Gastroesophageal sphincter (tissue), 3 donors: ENCODE measurements around the gene CHST11.

Source experiments
- EP300 ChIP-seq: sonication (generic); formaldehyde crosslinking; IDR thresholded peaks from one replicate; pipeline ENCODE4 v1.6.1; 2017; ENCODE audit warnings: antibody characterized with exemption, mild to moderate bottlenecking
- POLR2A ChIP-seq, 2 donors: fragments of 450-650 bp; IDR thresholded peaks; one replicate each; pipeline ENCODE4 v1.6.1; 2017; ENCODE audit warnings: antibody characterized with exemption in 2 of 2, mild to moderate bottlenecking in 2 of 2, moderate library complexity in 1 of 2
- POLR2AphosphoS5 ChIP-seq: sonication (generic); formaldehyde crosslinking; IDR thresholded peaks from one replicate; pipeline ENCODE4 v1.6.1; 2017; ENCODE audit warnings: antibody characterized with exemption
- TF ChIP-seq, protein P1 (sequence below), 4 experiments: fragments of 200-600 bp in 2 of 4; fragments of 450-650 bp in 2 of 4; sonication (generic) in 1 of 4; IDR thresholded peaks; one replicate each; pipeline ENCODE4 v1.5.1; 2017 to 2019; ENCODE audit warnings: antibody characterized with exemption in 4 of 4, mild to moderate bottlenecking in 2 of 4, moderate library complexity in 2 of 4

DNA sequence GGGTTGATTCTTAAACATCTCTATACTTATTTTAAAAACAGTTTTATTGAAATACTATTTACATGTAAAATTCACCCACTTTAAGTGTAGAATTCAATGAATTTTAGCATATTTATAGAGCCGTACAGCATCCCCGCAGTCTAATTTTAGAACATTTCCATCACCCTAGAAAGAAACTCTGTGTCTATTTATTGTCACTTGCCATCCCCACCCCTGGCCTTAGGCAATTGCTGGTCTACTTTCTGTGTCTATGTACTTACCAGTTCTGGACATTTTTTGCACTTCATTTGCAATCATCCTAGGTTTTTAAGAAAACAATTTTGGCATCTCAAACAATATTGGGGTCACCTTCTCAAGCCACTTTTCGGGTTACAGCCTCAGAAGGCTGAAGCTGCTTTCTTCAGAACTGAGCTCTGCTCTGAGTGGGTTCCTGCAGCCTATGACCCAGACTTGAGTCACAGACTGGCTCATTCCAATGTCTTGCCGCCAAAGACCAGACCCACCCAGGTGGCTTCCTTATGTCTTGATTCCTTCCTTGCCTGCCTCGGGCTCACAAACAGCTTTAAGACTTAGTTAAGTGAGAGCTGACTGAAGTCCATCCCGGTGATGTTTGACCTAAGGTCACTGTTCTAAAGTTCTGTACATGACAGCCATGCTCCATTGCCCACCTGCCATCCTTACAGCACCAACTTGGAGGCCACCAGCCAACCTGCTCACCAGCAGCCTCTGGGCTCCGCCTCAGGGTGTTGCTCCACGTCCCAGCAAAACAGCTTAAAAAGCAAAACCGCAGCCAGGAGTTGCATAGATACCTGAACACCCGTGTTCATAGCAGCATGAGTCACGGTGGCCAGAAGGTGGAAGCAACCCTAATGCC lies 131.5 kb downstream of the CHST11 start:
- TF ChIP-seq, protein P1, sequence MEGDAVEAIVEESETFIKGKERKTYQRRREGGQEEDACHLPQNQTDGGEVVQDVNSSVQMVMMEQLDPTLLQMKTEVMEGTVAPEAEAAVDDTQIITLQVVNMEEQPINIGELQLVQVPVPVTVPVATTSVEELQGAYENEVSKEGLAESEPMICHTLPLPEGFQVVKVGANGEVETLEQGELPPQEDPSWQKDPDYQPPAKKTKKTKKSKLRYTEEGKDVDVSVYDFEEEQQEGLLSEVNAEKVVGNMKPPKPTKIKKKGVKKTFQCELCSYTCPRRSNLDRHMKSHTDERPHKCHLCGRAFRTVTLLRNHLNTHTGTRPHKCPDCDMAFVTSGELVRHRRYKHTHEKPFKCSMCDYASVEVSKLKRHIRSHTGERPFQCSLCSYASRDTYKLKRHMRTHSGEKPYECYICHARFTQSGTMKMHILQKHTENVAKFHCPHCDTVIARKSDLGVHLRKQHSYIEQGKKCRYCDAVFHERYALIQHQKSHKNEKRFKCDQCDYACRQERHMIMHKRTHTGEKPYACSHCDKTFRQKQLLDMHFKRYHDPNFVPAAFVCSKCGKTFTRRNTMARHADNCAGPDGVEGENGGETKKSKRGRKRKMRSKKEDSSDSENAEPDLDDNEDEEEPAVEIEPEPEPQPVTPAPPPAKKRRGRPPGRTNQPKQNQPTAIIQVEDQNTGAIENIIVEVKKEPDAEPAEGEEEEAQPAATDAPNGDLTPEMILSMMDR (IDR thresholded peaks at IDR 0.05), result no peak
- TF ChIP-seq EP300 (no peak), POLR2AphosphoS5 (no peak), POLR2A (IDR thresholded peaks at IDR 0.05) (no peak)
